ENCODE measurements around the gene KLRB1. TPM values are rescaled to one million over a fixed set of nuclear protein-coding genes. Genes with fewer than 3 reads are reported as not detected.

Gene KLRB1
- total RNA-seq (2014; rRNA removed) (not detected in 2 replicates), Bru-seq, nascent RNA (not detected), BruChase-seq, experiment 1, labeled RNA remaining after a 6-hour chase (percentile 6 among the genes with signal in this experiment), BruChase-seq, experiment 2, labeled RNA remaining after a 2-hour chase (not detected)
- long read RNA-seq: 0 reads

DNA sequence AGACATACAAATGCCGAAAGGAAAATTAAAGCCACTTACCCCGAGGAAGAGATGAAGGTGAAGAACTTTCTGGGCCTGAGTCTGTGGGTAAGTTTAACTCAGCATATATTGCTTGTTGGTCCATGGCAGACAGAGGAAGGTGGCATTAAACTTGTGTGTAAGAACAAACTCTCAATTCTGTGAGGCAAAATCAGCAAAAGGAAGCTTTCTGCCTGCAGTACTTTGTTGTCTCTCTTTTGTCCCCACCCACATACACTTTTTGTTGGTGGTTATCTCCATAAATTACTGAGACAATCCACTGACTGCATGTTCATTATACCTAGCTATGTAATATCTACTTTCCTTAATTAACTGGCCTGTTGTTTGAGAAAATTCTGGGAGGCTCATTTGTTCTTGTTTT, at the start of gene KLRB1:
KLRB1 (minus strand) TSS at position 201 of the 400 bp plus-strand sequence; CDS start at position 124, 77 bp downstream.
- no peaks in the 10 kb centered on the region for H3K27me3 ChIP-seq (ENCODE audit: low read length)
- no peaks in the 10 kb centered on the region for H3K4me1 ChIP-seq (ENCODE audit: insufficient read depth, low read length)
- no peaks in the 10 kb centered on the region for H3K9me3 ChIP-seq (ENCODE audit: low read length)
- no peaks in the 10 kb centered on the region for H4K20me1 ChIP-seq (ENCODE audit: low read length)
- no peak for DNase-seq
- no peak for TF ChIP-seq EZH2 (IDR thresholded peaks at IDR 0.05; ENCODE audit: low read length, unreplicated experiment)
- TF ChIP-seq, protein P1, sequence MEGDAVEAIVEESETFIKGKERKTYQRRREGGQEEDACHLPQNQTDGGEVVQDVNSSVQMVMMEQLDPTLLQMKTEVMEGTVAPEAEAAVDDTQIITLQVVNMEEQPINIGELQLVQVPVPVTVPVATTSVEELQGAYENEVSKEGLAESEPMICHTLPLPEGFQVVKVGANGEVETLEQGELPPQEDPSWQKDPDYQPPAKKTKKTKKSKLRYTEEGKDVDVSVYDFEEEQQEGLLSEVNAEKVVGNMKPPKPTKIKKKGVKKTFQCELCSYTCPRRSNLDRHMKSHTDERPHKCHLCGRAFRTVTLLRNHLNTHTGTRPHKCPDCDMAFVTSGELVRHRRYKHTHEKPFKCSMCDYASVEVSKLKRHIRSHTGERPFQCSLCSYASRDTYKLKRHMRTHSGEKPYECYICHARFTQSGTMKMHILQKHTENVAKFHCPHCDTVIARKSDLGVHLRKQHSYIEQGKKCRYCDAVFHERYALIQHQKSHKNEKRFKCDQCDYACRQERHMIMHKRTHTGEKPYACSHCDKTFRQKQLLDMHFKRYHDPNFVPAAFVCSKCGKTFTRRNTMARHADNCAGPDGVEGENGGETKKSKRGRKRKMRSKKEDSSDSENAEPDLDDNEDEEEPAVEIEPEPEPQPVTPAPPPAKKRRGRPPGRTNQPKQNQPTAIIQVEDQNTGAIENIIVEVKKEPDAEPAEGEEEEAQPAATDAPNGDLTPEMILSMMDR (conservative IDR thresholded peaks at IDR 0.05; ENCODE audit: low read depth, low read length): no peak
- no peak for TF ChIP-seq EZH2phosphoT487 (IDR thresholded peaks at IDR 0.05; ENCODE audit: borderline replicate concordance, low read length)
- no peak within 1 kb of the TSS for H2AFZ ChIP-seq (ENCODE audit: low read length)
- H3K9me2 ChIP-seq (replicated peaks; ENCODE audit: low read length): no peaks in the 10 kb centered on the region
- no peak within 1 kb of the TSS for H3K27ac ChIP-seq (ENCODE audit: low read length)
- no TSS peak for BruUV-seq (replicated peaks)
- no peaks in the 10 kb centered on the region for H3F3A ChIP-seq (ENCODE audit: low read length, unreplicated experiment)
- H3K36me3 ChIP-seq (ENCODE audit: low read depth, low read length): no peaks in the 10 kb centered on the region
- intact Hi-C loops (cut with micrococcal nuclease): no loop called here
- ChIA-PET POLR2A (ENCODE audit: unreplicated experiment) (no interaction called here), CTCF (no interaction called here)
- no peak within 1 kb of the TSS for H3K4me2 ChIP-seq (ENCODE audit: low read length)
- no peak for ATAC-seq
- H3K9ac ChIP-seq (ENCODE audit: low read length): no peak within 1 kb of the TSS
- H3K4me3 ChIP-seq (ENCODE audit: low read length): no peak within 1 kb of the TSS
- H3K79me2 ChIP-seq (ENCODE audit: low read length): no peaks in the 10 kb centered on the region

GRCh38 chr12:9651265-9651729, 43.6 kb upstream of the KLRB1 start:
- BruUV-seq (replicated peaks): no TSS peak
- H3K4me1 ChIP-seq (ENCODE audit: insufficient read depth, low read length): peaks cover 23% of the 10 kb centered on the region
- no peaks in the 10 kb centered on the region for H3K9me2 ChIP-seq (replicated peaks; ENCODE audit: low read length)
- no peak for TF ChIP-seq EZH2 (IDR thresholded peaks at IDR 0.05; ENCODE audit: low read length, unreplicated experiment)
- TF ChIP-seq, protein P1 (conservative IDR thresholded peaks at IDR 0.05; ENCODE audit: low read depth, low read length): no peak
- TF ChIP-seq EZH2phosphoT487 (IDR thresholded peaks at IDR 0.05; ENCODE audit: borderline replicate concordance, low read length): no peak
- no peaks in the 10 kb centered on the region for H3K36me3 ChIP-seq (ENCODE audit: low read depth, low read length)
- peak overlapping the region; percentile 60 for H3K27ac ChIP-seq (ENCODE audit: low read length)
- H2AFZ ChIP-seq (ENCODE audit: low read length): peak overlapping the region; percentile 70; the same call in 1 of the 2 replicates
- peak overlapping the region; percentile 89 for H3K4me2 ChIP-seq (ENCODE audit: low read length)
- ChIA-PET CTCF (no interaction called here), POLR2A (ENCODE audit: unreplicated experiment) (no interaction called here)
- intact Hi-C loops (cut with micrococcal nuclease): no loop called here
- no peaks in the 10 kb centered on the region for H3K27me3 ChIP-seq (ENCODE audit: low read length)
- H3K9ac ChIP-seq (ENCODE audit: low read length): peak overlapping the region; percentile 79
- no peaks in the 10 kb centered on the region for H3K9me3 ChIP-seq (ENCODE audit: low read length)
- 0 out of 2 replicates have a peak overlapping the region, but pooled peaks have one; percentile 77 for H3K4me3 ChIP-seq (ENCODE audit: low read length)
- ATAC-seq: no peak
- no peaks in the 10 kb centered on the region for H4K20me1 ChIP-seq (ENCODE audit: low read length)
- DNase-seq: peak; percentile 31
- H3F3A ChIP-seq (ENCODE audit: low read length, unreplicated experiment): no peaks in the 10 kb centered on the region
- H3K79me2 ChIP-seq (ENCODE audit: low read length): peaks cover 42% of the 10 kb centered on the region

- DNase-seq: no peak
- H3K4me2 ChIP-seq (ENCODE audit: low read length): peak overlapping the region; percentile 89
- H3K9me3 ChIP-seq (ENCODE audit: low read length): no peaks in the 10 kb centered on the region
- no peaks in the 10 kb centered on the region for H3K27me3 ChIP-seq (ENCODE audit: low read length)
- no peaks in the 10 kb centered on the region for H3K9me2 ChIP-seq (replicated peaks; ENCODE audit: low read length)
- H2AFZ ChIP-seq (ENCODE audit: low read length): peak overlapping the region; percentile 70
- no peaks in the 10 kb centered on the region for H4K20me1 ChIP-seq (ENCODE audit: low read length)
- intact Hi-C loops (cut with micrococcal nuclease): no loop called here
- H3K79me2 ChIP-seq (ENCODE audit: low read length): peaks cover 42% of the 10 kb centered on the region
- no TSS peak for BruUV-seq (replicated peaks)
- peak overlapping the region; percentile 60 for H3K27ac ChIP-seq (ENCODE audit: low read length)
- no peaks in the 10 kb centered on the region for H3K36me3 ChIP-seq (ENCODE audit: low read depth, low read length)
- no peak for TF ChIP-seq EZH2phosphoT487 (IDR thresholded peaks at IDR 0.05; ENCODE audit: borderline replicate concordance, low read length)
- TF ChIP-seq EZH2 (IDR thresholded peaks at IDR 0.05; ENCODE audit: low read length, unreplicated experiment): no peak
- TF ChIP-seq, protein P1 (conservative IDR thresholded peaks at IDR 0.05; ENCODE audit: low read depth, low read length): no peak
- no peaks in the 10 kb centered on the region for H3F3A ChIP-seq (ENCODE audit: low read length, unreplicated experiment)
- peak overlapping the region; percentile 79 for H3K9ac ChIP-seq (ENCODE audit: low read length)
- H3K4me3 ChIP-seq (ENCODE audit: low read length): peak overlapping the region; percentile 77
- peaks cover 28% of the 10 kb centered on the region for H3K4me1 ChIP-seq (ENCODE audit: insufficient read depth, low read length)
- ATAC-seq: no peak
- ChIA-PET CTCF (no interaction called here), POLR2A (ENCODE audit: unreplicated experiment) (no interaction called here)
These were observed 42.4 kb upstream of the KLRB1 start for GRCh38 chr12:9650151-9650576.

All from PC-3 (cell line).